ENCODE results near the gene USP20. TPM values are rescaled to one million over a fixed set of nuclear protein-coding genes. Genes with fewer than 3 reads are reported as not detected.
"Not testable (repeated sequence)": the region's sequence is repeated elsewhere in the genome, so short reads cannot be mapped to it uniquely, and the experiment has no call there.

USP20 gene
- total RNA-seq = 31.1 and 35.9 TPM in 2 replicates
- long read RNA-seq, full-length matches to known transcripts = 1 of 5 reads
- long read RNA-seq, partial matches to known transcripts = 1 of 5 reads
- long read RNA-seq, other reads (novel, unspliced or antisense) = 3 of 5 reads

DNA sequence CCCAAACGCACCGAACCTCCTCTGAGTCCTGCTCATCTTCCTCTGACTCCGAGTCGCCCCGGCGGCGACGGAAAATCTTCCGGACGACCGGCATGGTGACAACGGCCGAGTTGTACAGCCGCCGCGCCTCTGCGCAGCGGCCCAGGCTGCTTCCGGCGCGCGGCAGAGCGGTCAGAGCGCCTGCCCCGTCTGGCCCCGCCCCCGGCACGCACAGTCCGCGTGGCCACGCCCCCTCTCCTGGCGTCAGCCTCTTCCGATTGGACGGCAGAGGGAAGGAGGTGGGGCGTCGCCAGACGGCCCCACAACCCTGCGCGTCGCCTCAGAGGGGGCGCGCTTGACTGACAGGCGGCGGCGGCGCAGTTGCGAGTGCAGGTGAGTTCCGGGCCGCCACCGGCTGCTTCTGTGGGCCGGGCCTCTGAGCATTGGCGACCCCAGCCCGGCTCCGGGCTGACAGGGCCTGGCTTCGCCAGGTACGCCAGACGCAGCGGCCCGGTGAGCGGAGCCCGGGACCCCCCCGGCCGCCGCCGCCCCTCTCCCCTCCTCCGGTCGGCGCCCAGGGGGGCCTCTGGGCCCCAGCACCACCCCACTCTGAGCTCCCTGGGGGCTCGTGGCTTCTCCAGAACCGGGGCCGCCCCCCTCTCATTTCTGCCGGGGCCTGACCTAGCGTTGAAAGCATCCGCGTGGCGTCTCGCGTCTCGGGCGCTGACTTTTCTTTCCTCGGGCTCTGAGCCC lies at the start of gene USP20, which contains the start of gene C9orf78:
TSS of gene USP20 (plus strand) at position 331 of the 732 bp plus-strand sequence. CDS start 17,098 bp downstream, outside the sequence.
TSS of gene C9orf78 (minus strand) at position 148 of the 732 bp plus-strand sequence. CDS start at position 94, 54 bp downstream.
- H3K27me3 Mint-ChIP-seq (ENCODE audit: low read depth) = no peaks in the 10 kb centered on the region

DNA sequence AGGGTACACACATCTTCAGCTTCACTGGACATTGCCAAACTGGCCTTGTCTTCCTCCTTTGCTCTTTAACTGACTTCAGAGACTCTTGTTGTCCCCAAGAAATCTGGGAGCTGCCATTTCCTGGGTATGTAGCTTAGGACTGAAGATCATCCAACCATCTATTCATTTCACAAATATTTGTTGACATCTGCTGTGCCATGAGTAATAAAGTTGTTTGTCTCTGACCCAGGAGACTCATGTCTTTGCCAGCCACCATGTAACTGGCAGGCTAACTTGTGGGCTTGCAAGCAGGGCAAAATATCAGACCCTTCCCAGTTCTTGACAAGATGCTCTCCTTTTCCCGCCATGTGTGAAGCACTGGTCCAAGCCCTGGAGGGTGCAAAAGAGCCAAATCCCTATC lies 49.4 kb upstream of the USP20 start:
- Mint-ChIP-seq H3K27ac (ENCODE audit: unreplicated experiment) (no peak overlapping the region), H3K4me1 (peaks cover 4% of the 10 kb centered on the region), H3K27me3 (ENCODE audit: low read depth) (peaks cover 48% of the 10 kb centered on the region), H3K36me3 (ENCODE audit: low read depth) (no peaks in the 10 kb centered on the region), H3K4me3 (no peak overlapping the region), H3K9me3 (no peaks in the 10 kb centered on the region)
- TF ChIP-seq, protein P1, sequence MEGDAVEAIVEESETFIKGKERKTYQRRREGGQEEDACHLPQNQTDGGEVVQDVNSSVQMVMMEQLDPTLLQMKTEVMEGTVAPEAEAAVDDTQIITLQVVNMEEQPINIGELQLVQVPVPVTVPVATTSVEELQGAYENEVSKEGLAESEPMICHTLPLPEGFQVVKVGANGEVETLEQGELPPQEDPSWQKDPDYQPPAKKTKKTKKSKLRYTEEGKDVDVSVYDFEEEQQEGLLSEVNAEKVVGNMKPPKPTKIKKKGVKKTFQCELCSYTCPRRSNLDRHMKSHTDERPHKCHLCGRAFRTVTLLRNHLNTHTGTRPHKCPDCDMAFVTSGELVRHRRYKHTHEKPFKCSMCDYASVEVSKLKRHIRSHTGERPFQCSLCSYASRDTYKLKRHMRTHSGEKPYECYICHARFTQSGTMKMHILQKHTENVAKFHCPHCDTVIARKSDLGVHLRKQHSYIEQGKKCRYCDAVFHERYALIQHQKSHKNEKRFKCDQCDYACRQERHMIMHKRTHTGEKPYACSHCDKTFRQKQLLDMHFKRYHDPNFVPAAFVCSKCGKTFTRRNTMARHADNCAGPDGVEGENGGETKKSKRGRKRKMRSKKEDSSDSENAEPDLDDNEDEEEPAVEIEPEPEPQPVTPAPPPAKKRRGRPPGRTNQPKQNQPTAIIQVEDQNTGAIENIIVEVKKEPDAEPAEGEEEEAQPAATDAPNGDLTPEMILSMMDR (conservative IDR thresholded peaks at IDR 0.05) = no peak
- no peak for DNase-seq (ENCODE audit: low read depth, low spot score)

More for the DNA sequence above, at the start of gene USP20, which contains the start of gene C9orf78:
- Mint-ChIP-seq H3K9me3 (no peaks in the 10 kb centered on the region), H3K27ac (ENCODE audit: unreplicated experiment) (peak within 1 kb of the TSS; percentile 99), H3K4me1 (peaks cover 33% of the 10 kb centered on the region), H3K36me3 (ENCODE audit: low read depth) (no peaks in the 10 kb centered on the region), H3K4me3 (peak within 1 kb of the TSS; percentile 98)
- DNase-seq (ENCODE audit: low read depth, low spot score) = peak; percentile 97
- TF ChIP-seq, protein P1 (conservative IDR thresholded peaks at IDR 0.05) = no peak

DNA sequence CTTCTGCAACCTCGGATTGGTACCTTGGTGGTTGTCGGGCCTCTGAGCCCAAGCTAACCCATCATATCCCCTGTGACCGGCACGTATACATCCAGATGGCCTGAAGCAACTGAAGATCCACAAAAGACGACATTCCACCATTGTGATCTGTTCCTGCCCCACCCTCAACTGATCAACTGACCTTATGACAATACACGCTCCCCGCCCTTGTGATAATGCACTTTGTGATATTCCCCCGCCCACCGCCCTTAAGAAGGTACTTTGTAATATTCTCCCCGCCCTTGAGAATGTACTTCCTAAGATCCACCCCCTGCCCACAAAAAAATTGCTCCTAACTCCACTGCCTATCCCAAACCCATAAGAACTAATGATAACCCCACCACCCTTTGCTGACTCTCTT lies 48.8 kb upstream of the USP20 start:
- no peaks in the 10 kb centered on the region for H3K9me3 Mint-ChIP-seq
- DNase-seq (ENCODE audit: low read depth, low spot score) = no peak
- TF ChIP-seq, protein P1 (conservative IDR thresholded peaks at IDR 0.05) = no peak
- no peak overlapping the region for H3K4me3 Mint-ChIP-seq
- peaks cover 48% of the 10 kb centered on the region for H3K27me3 Mint-ChIP-seq (ENCODE audit: low read depth)
- H3K36me3 Mint-ChIP-seq (ENCODE audit: low read depth) = no peaks in the 10 kb centered on the region
- H3K4me1 Mint-ChIP-seq = peaks cover 4% of the 10 kb centered on the region
- H3K27ac Mint-ChIP-seq (ENCODE audit: unreplicated experiment) = no peak overlapping the region

DNA sequence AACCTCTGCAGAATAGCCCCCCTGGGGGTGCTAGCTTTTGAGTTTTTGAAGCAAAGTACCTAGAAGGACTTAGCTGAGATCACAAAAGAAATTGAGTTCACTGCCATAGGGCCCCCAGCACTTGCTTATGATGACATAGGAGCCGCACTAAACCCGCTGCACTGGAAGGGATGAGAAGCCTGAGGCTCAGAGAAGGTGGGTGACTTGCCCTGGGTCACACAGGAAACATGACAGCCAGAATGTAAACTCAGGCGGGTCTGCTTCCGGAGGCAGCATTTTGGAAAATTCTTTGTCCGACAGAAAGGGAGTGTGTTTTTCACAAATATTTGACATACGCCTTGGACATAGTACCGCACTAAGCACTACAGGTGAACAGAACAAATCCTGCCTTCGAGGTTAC lies 40.7 kb upstream of the USP20 start:
- TF ChIP-seq, protein P1 (conservative IDR thresholded peaks at IDR 0.05) = no peak
- no peaks in the 10 kb centered on the region for H3K9me3 Mint-ChIP-seq
- no peak overlapping the region for H3K27ac Mint-ChIP-seq (ENCODE audit: unreplicated experiment)
- no peak overlapping the region for H3K4me3 Mint-ChIP-seq
- DNase-seq (ENCODE audit: low read depth, low spot score) = no peak
- no peaks in the 10 kb centered on the region for H3K4me1 Mint-ChIP-seq
- no peaks in the 10 kb centered on the region for H3K36me3 Mint-ChIP-seq (ENCODE audit: low read depth)
- H3K27me3 Mint-ChIP-seq (ENCODE audit: low read depth) = peaks cover 41% of the 10 kb centered on the region

DNA sequence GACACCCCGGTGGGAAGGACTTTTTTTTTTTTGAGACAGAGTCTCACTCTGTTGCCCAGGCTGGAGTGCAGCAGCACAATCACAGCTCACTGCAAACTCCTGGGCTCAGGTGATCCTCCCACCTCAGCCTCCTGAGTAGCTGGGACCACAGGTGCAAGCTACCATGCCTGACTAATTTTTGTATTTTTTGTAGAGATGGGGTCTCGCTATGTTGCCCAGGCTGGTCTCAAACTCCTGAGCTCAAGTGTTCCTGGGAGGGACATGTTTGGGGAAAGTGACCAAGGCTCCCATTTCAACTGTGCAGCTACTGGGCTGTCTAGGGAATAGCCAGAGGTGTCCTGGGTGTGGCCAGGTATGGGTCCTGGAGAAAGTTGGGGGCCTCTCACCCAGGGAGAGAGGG lies 39.2 kb upstream of the USP20 start:
- not testable (repeated sequence) for H3K36me3 Mint-ChIP-seq (ENCODE audit: low read depth); H3K4me3 Mint-ChIP-seq; DNase-seq (ENCODE audit: low read depth, low spot score); H3K9me3 Mint-ChIP-seq; H3K4me1 Mint-ChIP-seq; H3K27ac Mint-ChIP-seq (ENCODE audit: unreplicated experiment)
- peaks cover 35% of the 10 kb centered on the region for H3K27me3 Mint-ChIP-seq (ENCODE audit: low read depth)

DNA sequence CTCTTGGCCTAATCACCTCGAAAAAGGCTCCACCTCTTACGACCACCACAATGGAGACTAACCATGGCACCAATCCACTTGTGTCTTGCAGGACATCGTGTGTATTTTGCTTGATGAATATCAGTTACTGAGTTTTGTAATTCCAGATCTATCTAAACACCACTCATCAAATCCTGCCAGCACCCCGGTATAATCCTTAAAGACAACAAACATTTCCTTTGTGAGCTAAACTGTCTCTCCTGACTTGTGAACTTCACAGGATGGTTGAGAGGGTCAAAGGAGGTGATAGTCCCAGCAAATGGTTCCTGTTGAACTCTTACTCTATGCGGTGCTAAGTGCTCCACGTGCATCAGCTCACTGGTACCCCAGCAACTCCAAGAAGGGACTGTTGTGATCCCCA lies 36.3 kb upstream of the USP20 start:
- Mint-ChIP-seq H3K36me3 (ENCODE audit: low read depth) (no peaks in the 10 kb centered on the region), H3K4me1 (peaks cover 4% of the 10 kb centered on the region), H3K27ac (ENCODE audit: unreplicated experiment) (no peak overlapping the region), H3K27me3 (ENCODE audit: low read depth) (peaks cover 21% of the 10 kb centered on the region), H3K9me3 (no peaks in the 10 kb centered on the region), H3K4me3 (no peak overlapping the region)
- no peak for DNase-seq (ENCODE audit: low read depth, low spot score)
- TF ChIP-seq, protein P1 (conservative IDR thresholded peaks at IDR 0.05) = no peak

All from neural crest cell (in vitro differentiated cells).